Mesenchymal stem cell (in vitro differentiated cells and primary cell): ENCODE results near the gene C4BPB.

Source experiments
- DNase-seq: peaks from one replicate; pipeline ENCODE4 v3.0.0-alpha.2; 2013
- H2AFZ ChIP-seq: one replicate; pipeline ENCODE4 v1.6.1; 2013; ENCODE audit warnings: low read depth, mild to moderate bottlenecking, control low read depth, inconsistent platforms, low read length, moderate library complexity
- H2AK5ac ChIP-seq: 2 replicates; pipeline ENCODE4 v1.6.1; 2013; ENCODE audit warnings: low read length, moderate library complexity, mild to moderate bottlenecking, inconsistent platforms; ENCODE audit not compliant: severe bottlenecking
- H2BK120ac ChIP-seq: one replicate; pipeline ENCODE4 v1.6.1; 2013; ENCODE audit warnings: low read depth, mild to moderate bottlenecking, inconsistent platforms, low read length, moderate library complexity
- H2BK12ac ChIP-seq, 2 experiments: one replicate each; pipeline ENCODE4 v1.6.1; 2013; ENCODE audit warnings: inconsistent platforms in 2 of 2, low read length in 2 of 2, mild to moderate bottlenecking in 2 of 2, moderate library complexity in 2 of 2, control low read depth in 1 of 2
- H2BK15ac ChIP-seq: one replicate; pipeline ENCODE4 v1.6.1; 2013; ENCODE audit warnings: mild to moderate bottlenecking, low read depth, inconsistent platforms; ENCODE audit not compliant: poor library complexity, severe bottlenecking
- H2BK5ac ChIP-seq: 2 replicates; pipeline ENCODE4 v1.6.1; 2013; ENCODE audit warnings: low read depth, mild to moderate bottlenecking, low read length, control low read depth, inconsistent platforms; ENCODE audit not compliant: poor library complexity, severe bottlenecking
- H3K14ac ChIP-seq, 2 experiments: one replicate each; pipeline ENCODE4 v1.6.1; 2013; ENCODE audit warnings: inconsistent platforms in 2 of 2, low read length in 2 of 2, control low read depth in 1 of 2, mild to moderate bottlenecking in 1 of 2, moderate library complexity in 1 of 2
- H3K18ac ChIP-seq, 2 experiments: one replicate each; pipeline ENCODE4 v1.6.1; 2013; ENCODE audit warnings: inconsistent platforms in 2 of 2, low read length in 2 of 2, control low read depth in 1 of 2, low read depth in 1 of 2, mild to moderate bottlenecking in 1 of 2
- H3K23ac ChIP-seq, 2 experiments: one replicate each; pipeline ENCODE4 v1.6.1; 2013; ENCODE audit warnings: inconsistent platforms in 2 of 2, low read length in 2 of 2, mild to moderate bottlenecking in 2 of 2, moderate library complexity in 2 of 2, control low read depth in 1 of 2
- H3K27ac ChIP-seq: 2 replicates; pipeline ENCODE4 v1.5.1; 2013; ENCODE audit warnings: mild to moderate bottlenecking, moderate library complexity, low read length, control low read depth, inconsistent platforms; ENCODE audit not compliant: poor library complexity, severe bottlenecking
- H3K27me3 ChIP-seq, 2 experiments: 2 replicates each; pipeline versions ENCODE4 v1.6.1 to v1.7.0; 2013; ENCODE audit warnings: low read length in 2 of 2, mild to moderate bottlenecking in 2 of 2, moderate library complexity in 2 of 2, control low read depth in 1 of 2, inconsistent platforms in 1 of 2; ENCODE audit not compliant: control insufficient read depth in 1 of 2, insufficient read depth in 1 of 2
- H3K36me3 ChIP-seq, 2 experiments: 2 replicates each; pipeline versions ENCODE4 v1.6.1 to v1.7.0; 2013; ENCODE audit warnings: low read length in 2 of 2, control low read depth in 1 of 2, inconsistent platforms in 1 of 2, low read depth in 1 of 2, mild to moderate bottlenecking in 1 of 2; ENCODE audit not compliant: insufficient read depth in 2 of 2, control insufficient read depth in 1 of 2
- H3K4ac ChIP-seq, 2 experiments: one replicate each; pipeline ENCODE4 v1.6.1; 2013; ENCODE audit warnings: inconsistent platforms in 2 of 2, low read length in 2 of 2, mild to moderate bottlenecking in 2 of 2, moderate library complexity in 2 of 2, control low read depth in 1 of 2, low read depth in 1 of 2
- H3K4me1 ChIP-seq: 2 replicates; pipeline ENCODE4 v1.6.1; 2013; ENCODE audit warnings: low read depth, low read length, control low read depth; ENCODE audit not compliant: control insufficient read depth, insufficient read depth
- H3K4me2 ChIP-seq: 2 replicates; pipeline ENCODE4 v1.6.1; 2013; ENCODE audit warnings: low read length, mild to moderate bottlenecking, inconsistent platforms; ENCODE audit not compliant: poor library complexity, severe bottlenecking
- H3K4me3 ChIP-seq, 2 experiments: 2 replicates each; pipeline versions ENCODE4 v1.5.1 to v1.7.0; 2013; ENCODE audit warnings: low read length in 2 of 2, mild to moderate bottlenecking in 2 of 2, control low read depth in 1 of 2, low read depth in 1 of 2; ENCODE audit not compliant: insufficient read depth in 1 of 2
- H3K79me1 ChIP-seq: replicated peaks from 2 replicates; pipeline ENCODE4 v1.6.1; 2013; ENCODE audit warnings: mild to moderate bottlenecking, control low read depth, low read length, inconsistent platforms; ENCODE audit not compliant: poor library complexity, severe bottlenecking
- H3K9ac ChIP-seq: 2 replicates; pipeline ENCODE4 v1.7.0; 2013; ENCODE audit warnings: mild to moderate bottlenecking, low read length, moderate library complexity
- H3K9me3 ChIP-seq: 2 replicates; pipeline ENCODE4 v1.7.0; 2013; ENCODE audit warnings: mild to moderate bottlenecking, low read length; ENCODE audit not compliant: control insufficient read depth
- H4K8ac ChIP-seq: one replicate; pipeline ENCODE4 v1.6.1; 2013; ENCODE audit warnings: inconsistent platforms, mild to moderate bottlenecking, low read length, moderate library complexity
- H4K91ac ChIP-seq: one replicate; pipeline ENCODE4 v1.6.1; 2013; ENCODE audit warnings: mild to moderate bottlenecking, low read length, inconsistent platforms
- WGBS: methylation state at CpG from one replicate; pipeline ENCODE4 v1.1.7; 2013; ENCODE audit warnings: mixed read lengths; 5-methylcytosine and 5-hydroxymethylcytosine counted together

The C4BPB gene

GRCh38 chr1:207059881-207060280 lies 28.8 kb upstream of the C4BPB start:
- Histone ChIP-seq H4K8ac (no peak overlapping the region), H3K4ac (no peak overlapping the region), H3K9me3 (no peaks in the 10 kb centered on the region), H3K18ac (no peak overlapping the region), H2AFZ (no peak overlapping the region), H3K79me1 (peaks cover 1% of the 10 kb centered on the region), H2BK15ac (no peak overlapping the region), H2BK5ac (no peak overlapping the region), H2BK12ac (no peak overlapping the region), H3K4me3 (no peak overlapping the region), H3K23ac (no peak overlapping the region), H3K4me1 (no peaks in the 10 kb centered on the region), H3K9ac (no peak overlapping the region), H3K27me3 (no peaks in the 10 kb centered on the region), H4K91ac (no peak overlapping the region), H3K36me3 (peaks cover 10 to 62% of the 10 kb centered on the region in 2 experiments), H2AK5ac (no peak overlapping the region), H3K14ac (no peak overlapping the region), H2BK120ac (no peak overlapping the region), H3K27ac (no peak overlapping the region), H3K4me2 (no peak overlapping the region)
- DNase-seq = no peak
- 79% methylated on average over 4 of the region's 4 CpGs for WGBS

- DNase-seq = no peak
- WGBS = 94% methylated on average over 3 of the region's 3 CpGs
- Histone ChIP-seq H2BK5ac (no peak overlapping the region), H3K79me1 (peaks cover 1% of the 10 kb centered on the region), H3K23ac (no peak overlapping the region), H3K9ac (no peak overlapping the region), H3K27ac (no peak overlapping the region), H3K4ac (no peak overlapping the region), H4K8ac (no peak overlapping the region), H2AK5ac (no peak overlapping the region), H3K14ac (no peak overlapping the region), H3K36me3 (peaks cover 10 to 67% of the 10 kb centered on the region in 2 experiments), H3K4me3 (no peak overlapping the region), H3K4me1 (no peaks in the 10 kb centered on the region), H3K27me3 (no peaks in the 10 kb centered on the region), H2BK15ac (no peak overlapping the region), H2AFZ (no peak overlapping the region), H3K18ac (no peak overlapping the region), H4K91ac (no peak overlapping the region), H3K9me3 (no peaks in the 10 kb centered on the region), H3K4me2 (no peak overlapping the region), H2BK12ac (no peak overlapping the region), H2BK120ac (no peak overlapping the region)
These were observed 28.1 kb upstream of the C4BPB start for GRCh38 chr1:207060596-207060995.

GRCh38 chr1:207062058-207062457 lies 26.6 kb upstream of the C4BPB start:
- no peak overlapping the region for H3K14ac ChIP-seq
- no peak overlapping the region for H3K9ac ChIP-seq
- no peak overlapping the region for H3K4me2 ChIP-seq
- H2AK5ac ChIP-seq = no peak overlapping the region
- no peaks in the 10 kb centered on the region for H3K4me1 ChIP-seq
- DNase-seq = no peak
- no peak overlapping the region for H2BK15ac ChIP-seq
- no peak overlapping the region for H3K18ac ChIP-seq
- H3K27ac ChIP-seq = no peak overlapping the region
- H4K8ac ChIP-seq = no peak overlapping the region
- 50% methylated on average over 1 of the region's 1 CpG for WGBS
- no peaks in the 10 kb centered on the region for H3K27me3 ChIP-seq
- H3K4ac ChIP-seq = no peak overlapping the region
- no peak overlapping the region for H2AFZ ChIP-seq
- no peak overlapping the region for H2BK120ac ChIP-seq
- H3K79me1 ChIP-seq = peaks cover 1% of the 10 kb centered on the region
- no peak overlapping the region for H2BK5ac ChIP-seq
- H4K91ac ChIP-seq = no peak overlapping the region
- H3K36me3 ChIP-seq = peaks cover 10 to 63% of the 10 kb centered on the region in 2 experiments
- no peak overlapping the region for H2BK12ac ChIP-seq
- no peak overlapping the region for H3K4me3 ChIP-seq
- no peak overlapping the region for H3K23ac ChIP-seq
- no peaks in the 10 kb centered on the region for H3K9me3 ChIP-seq

GRCh38 chr1:207063014-207063413 lies 25.6 kb upstream of the C4BPB start:
- H3K14ac ChIP-seq = no peak overlapping the region
- no peaks in the 10 kb centered on the region for H3K4me1 ChIP-seq
- no peaks in the 10 kb centered on the region for H3K27me3 ChIP-seq
- H4K91ac ChIP-seq = no peak overlapping the region
- DNase-seq = no peak
- no peak overlapping the region for H2AFZ ChIP-seq
- peaks cover 13 to 69% of the 10 kb centered on the region in 2 experiments for H3K36me3 ChIP-seq
- no peak overlapping the region for H2BK15ac ChIP-seq
- no peak overlapping the region for H2BK120ac ChIP-seq
- H3K4me2 ChIP-seq = no peak overlapping the region
- H4K8ac ChIP-seq = no peak overlapping the region
- 96% methylated on average over 5 of the region's 5 CpGs for WGBS
- H2BK5ac ChIP-seq = no peak overlapping the region
- H3K79me1 ChIP-seq = peaks cover 1% of the 10 kb centered on the region
- H3K9ac ChIP-seq = no peak overlapping the region
- no peak overlapping the region for H3K23ac ChIP-seq
- no peak overlapping the region for H2AK5ac ChIP-seq
- H2BK12ac ChIP-seq = no peak overlapping the region
- H3K18ac ChIP-seq = no peak overlapping the region
- no peak overlapping the region for H3K27ac ChIP-seq
- H3K4ac ChIP-seq = no peak overlapping the region
- H3K9me3 ChIP-seq = no peaks in the 10 kb centered on the region
- H3K4me3 ChIP-seq = no peak overlapping the region
